GM19043 (cell line): Measurements from ENCODE around the gene ADCY7.

Source experiments
- ATAC-seq: cut with Tn5 transposase; IDR thresholded peaks from one replicate; pipeline ENCODE4 v1.9.1; 2021; ENCODE audit warnings: low read depth; ENCODE audit not compliant: unreplicated experiment

The ADCY7 gene

DNA sequence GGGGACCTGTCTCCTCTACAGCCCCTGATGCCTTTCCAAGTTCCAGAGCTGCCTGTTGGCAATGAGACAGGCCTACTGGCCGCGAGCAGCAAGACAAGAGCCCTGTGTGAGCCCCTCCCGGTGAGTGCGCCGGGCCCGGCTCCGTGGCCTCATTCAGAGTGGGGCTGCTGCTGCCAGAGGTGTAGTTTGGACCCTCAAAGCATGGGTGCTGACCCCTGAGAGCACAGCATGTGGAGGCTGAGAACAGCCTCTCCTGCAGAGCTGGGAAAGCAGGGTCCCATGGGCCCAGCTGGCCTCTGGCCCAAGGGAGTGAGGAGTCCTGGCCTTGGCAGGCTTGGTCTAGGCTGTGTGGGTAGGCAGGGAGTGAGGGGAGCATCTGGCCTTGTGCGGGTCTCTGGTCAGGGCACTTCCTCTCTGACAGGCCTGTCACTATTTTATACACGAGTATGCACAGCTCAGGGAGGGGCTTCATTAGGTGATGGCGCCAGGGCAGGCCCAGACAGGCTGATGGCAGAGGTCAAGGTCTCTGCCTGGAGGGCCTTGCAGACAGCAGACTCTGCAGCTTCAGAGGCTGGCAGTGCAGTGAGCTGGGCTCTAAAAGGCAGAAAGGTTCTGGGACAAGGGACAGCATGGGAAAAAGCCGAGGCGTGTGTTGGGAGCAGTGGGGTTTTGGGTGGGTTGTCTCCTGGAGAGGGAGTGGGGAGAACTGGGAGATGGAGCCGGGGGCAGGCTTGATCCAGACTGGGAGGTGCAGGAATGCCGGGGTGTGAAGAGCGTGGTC, 43.4 kb downstream of the ADCY7 start:
- ATAC-seq: no peak

DNA sequence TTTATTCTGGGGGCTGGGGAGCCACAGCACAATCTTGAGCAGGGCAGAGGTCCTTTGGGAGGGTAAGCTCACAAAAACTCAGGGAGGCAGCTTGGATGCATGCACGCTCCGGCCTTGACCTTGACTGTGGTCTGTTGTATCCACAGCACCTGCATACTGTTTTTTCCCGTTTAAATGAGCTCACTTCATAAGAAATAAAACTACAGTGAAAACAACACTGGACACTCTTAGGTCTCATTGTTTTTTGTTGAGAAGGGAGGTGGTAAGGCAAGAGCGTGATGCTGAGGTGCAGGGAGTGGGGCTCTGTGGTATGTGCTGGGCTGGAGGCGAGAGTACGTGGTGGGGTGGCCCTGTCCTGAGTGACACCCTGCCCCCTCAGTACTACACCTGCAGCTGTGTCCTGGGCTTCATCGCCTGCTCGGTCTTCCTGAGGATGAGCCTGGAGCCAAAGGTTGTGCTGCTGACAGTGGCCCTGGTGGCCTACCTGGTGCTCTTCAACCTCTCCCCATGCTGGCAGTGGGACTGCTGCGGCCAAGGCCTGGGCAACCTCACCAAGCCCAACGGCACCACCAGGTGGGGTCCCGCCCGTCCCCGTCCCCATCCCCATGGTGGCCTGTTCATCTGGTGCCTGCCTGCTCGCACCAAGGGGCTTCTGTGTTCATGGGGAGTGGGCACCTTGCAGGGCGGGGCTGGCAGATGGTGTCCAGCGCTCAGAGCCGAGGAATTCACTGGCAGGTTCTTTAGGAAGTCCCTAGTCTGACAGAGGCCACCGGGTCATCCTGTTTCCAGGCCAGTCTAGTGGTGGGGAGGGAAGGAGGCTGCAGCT, 44.2 kb downstream of the ADCY7 start:
- ATAC-seq: no peak

DNA sequence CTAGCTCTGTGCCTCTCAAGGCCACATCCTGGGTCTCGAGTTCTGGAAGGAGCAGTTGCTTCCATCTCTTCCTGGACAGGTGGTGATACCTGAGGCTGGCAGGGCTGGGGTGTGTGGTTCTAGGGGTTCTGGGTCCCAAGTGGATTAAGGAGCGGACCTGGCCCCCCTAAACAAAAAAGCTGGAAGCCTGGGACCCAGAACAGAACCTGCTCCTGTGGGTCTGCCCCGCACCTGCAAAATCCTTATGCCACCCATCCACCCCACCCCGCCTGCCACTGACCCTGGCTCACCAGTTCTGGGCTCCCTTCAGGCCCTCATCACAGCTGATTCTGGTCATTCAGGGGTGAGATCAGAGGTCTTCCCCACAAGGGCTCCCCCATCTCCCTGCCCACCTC, 44.8 kb downstream of the ADCY7 start:
- ATAC-seq: no peak

DNA sequence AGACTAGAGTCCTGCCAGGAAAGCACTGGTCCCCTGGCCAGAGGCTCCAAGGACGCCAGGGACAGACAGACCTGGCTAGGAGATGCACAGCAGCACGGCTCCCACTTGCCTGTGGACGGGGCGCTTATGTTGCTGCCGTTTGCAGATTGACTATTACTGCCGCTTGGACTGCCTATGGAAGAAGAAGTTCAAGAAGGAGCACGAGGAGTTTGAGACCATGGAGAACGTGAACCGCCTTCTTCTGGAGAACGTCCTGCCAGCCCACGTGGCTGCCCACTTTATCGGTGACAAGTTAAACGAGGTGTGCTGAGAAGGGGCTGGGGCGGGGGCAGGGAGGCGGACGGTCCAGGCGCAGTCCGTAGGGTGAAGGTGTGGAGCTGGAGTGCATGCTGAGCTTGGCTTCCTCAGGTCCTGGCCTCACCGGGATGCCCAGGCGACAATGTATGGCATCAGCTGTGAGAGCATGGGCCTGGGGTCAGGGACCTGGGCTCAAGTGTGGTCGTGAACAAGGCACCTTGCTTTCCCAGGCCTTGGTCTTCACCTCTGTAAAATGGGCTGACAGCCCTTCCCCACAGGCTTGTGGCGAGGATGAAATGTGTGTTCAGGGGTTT, 45.6 kb downstream of the ADCY7 start:
- ATAC-seq: no peak

DNA sequence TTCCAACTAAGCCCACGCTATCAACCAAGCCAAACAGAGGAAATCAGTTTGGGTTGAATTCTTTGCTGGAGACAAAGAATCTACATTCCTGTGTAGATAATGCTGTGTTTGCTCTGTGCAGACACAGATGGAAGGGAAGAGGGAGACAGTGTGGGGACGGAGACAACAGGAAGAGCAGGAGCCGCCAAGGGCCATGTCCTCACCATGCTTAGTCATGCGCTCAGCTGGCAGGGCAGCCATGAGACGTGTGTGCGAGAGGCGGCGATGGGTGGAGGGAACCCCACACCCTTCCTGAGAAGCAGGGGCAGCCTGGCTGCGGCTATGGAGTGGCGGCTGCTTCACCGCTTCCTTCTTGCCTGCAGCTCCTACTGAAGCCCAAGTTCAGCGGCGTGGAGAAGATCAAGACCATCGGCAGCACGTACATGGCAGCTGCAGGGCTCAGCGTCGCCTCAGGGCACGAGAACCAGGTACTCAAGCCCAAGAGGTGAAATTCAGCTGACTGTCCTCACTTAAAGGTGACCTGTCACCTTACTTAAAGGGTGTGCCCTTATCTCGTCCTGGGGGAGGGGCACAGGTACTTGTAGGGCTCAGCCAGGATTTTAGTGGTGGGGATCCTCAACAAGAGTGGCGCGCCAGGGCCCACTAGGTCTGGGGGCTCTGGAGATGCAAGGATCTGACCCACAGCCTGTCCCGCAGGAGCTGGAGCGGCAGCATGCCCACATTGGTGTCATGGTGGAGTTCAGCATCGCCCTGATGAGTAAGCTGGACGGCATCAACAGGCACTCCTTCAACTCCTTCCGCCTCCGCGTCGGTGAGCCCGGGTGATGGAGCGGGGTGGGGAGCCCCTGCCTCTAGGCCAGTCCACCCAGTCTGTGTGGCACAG, 47.5 kb downstream of the ADCY7 start:
- no peak for ATAC-seq

DNA sequence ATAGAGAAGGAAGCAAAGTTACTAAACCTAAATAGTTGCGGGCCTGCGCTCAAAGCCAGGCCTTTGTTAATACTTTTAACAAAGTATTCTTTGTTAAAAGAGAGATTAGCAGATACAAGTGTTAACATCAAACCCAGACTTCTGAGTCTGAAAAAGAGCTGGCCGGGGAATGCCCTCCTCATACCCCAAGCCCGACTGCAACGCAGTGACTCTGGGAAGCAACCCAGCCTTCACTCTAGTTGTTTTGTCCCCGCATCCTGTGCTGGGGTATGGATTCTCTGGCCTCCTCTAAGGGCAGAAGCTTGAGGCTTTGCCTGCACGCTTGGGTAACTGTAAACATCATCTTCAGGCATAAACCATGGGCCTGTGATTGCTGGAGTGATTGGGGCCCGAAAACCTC, 48.3 kb downstream of the ADCY7 start:
- ATAC-seq: no peak

DNA sequence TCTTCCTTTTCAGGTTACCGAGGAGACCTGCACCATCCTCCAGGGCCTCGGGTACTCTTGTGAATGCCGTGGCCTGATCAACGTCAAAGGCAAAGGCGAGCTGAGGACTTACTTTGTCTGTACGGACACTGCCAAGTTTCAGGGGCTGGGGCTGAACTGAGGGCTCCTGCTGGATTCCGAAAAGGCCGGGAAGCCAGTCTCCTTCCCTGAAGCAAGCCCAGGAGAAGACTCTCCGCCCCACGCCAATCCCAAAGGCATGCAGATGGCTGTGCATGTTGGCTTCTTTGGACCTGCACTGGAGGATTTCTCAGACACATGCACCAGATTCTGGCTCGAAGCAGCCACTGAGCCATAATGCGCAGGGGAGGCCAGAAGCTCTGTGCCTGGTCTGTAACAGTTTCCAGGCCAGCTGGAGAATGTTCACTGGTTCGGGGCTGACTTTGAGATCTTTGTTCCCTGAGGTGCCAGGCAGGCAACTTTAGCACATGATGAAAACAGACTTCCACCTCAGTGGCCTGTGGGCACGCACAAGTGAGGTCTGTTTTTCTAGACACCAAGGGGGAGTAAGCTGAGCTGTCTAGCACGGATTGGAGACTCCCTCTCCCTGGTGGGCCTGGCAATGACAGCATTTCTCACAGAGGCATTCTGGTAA, 49.1 kb downstream of the ADCY7 start:
- no peak for ATAC-seq

DNA sequence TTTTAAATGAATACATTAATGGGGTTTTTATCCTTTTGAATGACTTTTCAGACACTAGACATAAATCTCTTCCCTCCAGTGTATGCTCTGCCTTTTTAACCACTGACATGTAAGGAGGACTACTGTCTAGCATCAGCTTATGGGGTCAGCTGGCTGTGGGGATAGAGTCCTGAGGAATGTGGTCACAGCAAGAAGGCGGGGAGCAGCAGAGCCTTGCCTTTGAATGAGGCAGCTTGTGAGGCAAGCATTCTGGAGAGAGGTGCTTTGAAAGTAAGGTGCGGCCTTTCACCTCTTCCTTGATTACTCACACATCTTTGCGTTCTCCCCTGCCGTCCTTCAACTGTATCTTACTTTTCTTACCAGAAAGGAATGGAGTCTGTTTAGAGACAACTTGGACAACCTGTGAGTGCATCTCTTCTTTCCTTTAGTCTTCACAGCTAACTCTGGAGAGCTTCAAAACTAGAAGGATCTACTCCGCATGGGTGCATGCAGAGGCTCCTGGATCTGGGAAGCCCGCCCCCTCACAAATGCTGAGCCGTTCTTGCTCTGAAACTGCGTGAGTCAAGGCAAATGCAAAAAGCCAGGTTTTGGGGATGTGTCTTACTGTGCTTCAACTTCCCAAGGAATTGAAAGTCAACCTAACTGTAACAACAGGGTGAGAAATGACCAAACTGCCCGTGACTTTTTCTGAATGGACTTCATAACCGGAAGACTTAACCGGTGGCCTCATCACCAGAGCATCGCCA, 49.9 kb downstream of the ADCY7 start:
- ATAC-seq: no peak

DNA sequence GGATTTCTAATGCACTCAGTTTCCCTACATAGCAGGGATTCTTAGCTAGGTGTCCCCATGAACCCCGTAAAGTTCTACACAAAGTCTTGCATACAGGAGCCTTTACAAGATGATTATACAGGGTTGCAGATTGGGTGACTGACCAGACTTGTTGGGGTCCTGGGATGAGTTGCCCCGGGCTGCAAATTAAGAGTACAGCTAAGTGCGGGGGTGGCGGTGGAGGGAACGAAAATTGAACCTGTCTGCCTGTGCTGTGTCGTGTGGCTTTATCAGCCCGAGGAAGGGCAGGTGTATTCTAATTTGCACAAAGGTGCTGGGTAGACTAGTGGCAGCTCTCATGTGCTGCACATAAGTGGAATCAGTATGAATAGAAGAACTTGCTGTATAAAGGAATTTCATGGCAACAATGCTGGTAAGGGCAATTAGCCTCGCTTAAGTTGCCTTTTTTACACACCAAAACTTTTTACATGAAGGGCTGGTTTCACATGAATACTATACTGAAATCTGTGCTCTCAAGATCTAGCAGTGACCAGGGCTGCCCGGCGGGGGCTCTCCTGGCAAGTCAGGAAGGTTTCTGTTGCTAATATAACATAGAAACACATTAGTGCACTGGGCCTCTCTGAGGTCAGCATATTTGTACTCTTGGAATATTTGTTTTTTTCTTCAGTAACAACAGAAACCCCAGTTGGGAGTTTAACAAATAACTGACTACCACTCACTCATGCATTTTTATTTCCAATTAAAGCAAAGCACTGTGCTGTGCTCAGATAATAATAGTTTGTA, 50.7 kb downstream of the ADCY7 start:
- no peak for ATAC-seq

DNA sequence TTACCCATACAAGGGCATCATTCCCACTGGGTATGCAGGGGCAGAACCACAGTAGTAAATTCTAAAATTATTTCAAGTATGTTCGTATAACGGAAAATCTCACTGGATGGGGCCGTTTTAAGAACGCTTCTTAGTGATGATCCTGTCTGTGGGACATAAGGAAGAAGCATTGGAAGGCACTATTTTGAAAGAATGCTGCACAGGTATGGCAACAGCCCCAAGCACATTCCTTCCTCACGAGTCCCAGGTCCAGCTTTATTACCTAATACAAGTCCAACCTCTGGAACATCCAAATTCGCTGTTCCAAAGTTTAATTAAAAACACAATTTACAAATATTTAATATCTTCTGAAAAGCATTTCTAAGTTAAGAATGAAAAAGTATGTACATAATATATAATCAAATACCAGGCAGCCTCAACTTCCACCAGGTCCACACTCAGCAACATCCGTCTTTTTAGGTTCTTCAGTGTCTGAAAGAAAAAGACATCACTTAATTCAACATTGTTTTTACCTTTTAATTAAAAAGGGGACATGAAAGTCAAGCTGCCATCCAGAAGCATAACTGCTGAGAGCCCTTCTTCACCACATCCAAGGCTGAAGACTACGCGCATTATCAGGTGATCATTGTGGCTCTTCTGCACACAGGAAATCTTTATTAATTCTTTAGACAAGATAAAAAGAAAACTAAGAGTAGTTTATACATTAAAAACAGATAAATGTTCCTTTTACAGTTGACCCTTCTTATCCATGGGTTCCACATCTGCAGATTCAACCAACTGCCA, 52.6 kb downstream of the ADCY7 start:
- no peak for ATAC-seq

DNA sequence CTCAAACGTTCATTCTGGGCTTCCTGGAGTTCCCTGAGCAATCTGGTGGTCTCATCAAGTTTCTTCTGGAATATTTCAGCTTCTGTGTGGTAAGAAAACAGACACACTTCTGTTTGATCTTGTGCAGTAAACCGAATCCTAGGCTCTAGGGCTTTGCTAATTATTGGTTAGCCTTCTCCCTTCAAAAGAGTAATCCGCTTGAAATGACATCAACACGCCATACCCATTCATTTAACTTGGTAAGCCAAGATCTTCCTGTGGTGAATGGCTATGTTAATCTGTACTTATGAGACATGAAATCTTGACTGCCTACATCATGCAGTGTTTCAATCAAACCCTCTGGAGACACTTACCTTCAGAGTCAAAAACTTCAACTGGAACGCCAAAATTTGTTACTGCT, 54.0 kb downstream of the ADCY7 start:
- no peak for ATAC-seq

DNA sequence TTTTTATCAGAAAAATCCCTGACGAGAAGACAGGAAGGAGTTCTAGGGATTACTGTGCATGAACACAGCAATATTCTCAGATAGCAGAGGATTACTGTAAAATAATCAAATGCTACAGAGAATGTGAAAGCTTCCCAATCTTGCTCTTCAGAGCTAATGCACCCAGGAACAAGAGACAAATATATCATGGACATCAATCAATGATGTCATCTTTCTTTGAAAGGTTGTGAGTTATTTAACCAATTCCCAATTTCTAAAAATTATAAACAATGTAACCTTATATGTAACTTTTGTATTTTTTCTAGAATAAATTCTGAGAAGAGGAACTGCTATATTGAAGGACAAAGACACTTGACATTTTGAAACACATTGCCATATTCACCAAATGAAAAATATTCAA, 56.0 kb downstream of the ADCY7 start:
- ATAC-seq: no peak

DNA sequence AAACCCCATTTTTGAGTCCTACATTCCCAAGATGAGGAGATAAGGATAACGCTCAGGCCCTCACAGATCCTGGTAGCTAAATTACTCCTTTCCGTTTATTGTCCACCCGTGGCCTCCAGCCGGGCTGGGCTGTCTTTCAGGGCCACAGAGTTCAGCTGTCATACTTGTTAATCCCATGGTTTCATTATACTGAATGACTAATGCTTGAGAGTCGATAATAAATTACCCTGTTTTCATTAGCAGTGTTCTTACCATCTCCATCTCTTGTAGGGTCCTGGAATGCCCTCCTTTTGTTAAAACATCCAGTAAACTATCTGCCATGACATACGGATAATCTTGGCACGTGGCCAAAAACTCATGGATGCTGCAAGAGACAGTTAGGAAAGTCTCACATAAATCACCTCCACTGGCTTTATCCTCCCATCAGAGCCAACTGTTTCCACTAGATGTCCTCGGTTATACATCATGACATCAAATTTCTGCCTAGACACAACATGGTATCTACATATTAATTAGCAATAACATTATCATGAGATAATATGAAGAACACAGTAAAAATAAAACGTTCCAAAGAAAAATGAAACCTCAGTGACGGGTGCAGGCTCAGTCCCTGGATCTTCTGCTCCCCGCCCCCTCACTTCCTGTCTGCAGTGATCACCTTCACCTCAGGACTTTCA, 57.1 kb downstream of the ADCY7 start:
- no peak for ATAC-seq

DNA sequence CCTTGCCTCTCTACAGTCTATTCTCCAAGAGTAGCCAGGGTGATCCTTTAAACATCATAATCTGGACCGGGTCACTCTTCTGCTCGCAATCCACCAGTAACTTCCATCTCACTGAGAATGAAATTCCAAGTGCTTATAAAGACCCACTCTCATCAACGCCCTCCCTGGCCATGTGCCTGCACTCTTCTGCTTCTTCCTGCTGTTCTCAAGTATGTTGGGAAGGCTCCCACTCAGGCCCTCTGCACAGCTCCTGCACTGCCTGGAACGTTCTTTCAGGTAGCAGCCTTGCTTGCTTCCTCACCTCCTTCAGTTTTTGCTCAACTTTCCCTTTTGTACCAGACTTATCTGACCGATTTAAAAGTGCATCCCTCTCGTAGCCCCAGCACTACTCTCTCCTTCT, 58.0 kb downstream of the ADCY7 start:
- ATAC-seq: no peak

DNA sequence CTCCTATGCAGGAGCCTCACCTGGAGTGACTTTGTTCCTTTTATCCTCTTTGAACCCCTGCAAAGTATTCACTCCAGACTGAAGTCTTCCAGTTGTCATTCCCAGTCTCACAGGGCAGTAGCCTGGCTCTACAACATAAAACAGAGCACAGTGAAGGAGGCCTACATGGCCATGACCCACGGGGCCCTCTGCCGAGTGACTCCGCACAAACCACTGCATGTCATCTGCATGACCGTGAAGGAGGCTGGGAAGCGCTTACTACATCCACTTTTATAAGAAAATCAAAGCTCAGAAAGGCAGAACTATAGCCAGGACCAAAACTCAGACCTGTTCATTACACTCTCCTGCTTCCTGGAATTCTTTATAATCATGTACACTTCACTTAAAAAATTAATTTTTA, 59.9 kb downstream of the ADCY7 start:
- ATAC-seq: no peak

DNA sequence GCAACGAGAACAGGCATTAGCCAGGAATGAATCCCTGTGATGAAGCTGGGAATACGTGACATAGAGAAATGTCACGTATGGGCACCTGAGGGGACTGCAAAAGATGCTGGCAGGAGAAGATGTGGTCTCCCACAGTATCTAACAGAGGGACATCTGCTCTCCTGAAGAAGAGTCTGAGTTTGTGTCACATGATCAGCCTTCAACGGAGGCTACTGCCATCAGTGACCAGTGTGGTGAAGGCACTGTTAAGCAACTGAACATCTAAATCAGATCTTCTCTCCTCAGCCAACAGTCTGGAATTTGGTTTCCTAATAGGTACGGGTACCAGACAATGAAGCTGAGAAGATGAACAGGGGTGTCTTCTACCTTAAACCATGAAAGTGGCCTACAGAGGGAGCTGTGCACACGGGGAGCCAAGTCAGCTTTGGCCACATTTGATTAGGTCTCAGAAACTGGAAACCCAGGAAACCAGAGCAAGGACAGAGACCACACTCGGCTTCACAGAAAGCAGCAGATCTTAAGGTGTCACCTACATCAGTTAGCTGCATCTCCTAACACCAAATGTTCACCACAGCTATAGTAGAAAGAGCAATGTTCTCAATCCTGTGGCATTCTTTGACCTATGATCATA, 60.6 kb downstream of the ADCY7 start:
- ATAC-seq: peak; percentile 61
